Panc1 (cell line): ENCODE measurements around the gene MLLT3. TPM values are rescaled to one million over a fixed set of nuclear protein-coding genes. Genes with fewer than 3 reads are reported as not detected.

ENCODE experiments used
- ATAC-seq: fragments of 200-7000 bp; cut with Tn5 transposase; 2 replicates; pipeline ENCODE4 v1.9.1; 2020; ENCODE audit warnings: mild to moderate bottlenecking, moderate library complexity
- BruUV-seq: library from RNA; stranded (reverse); fragments of 400-500 nt; replicated peaks from 2 replicates; lab custom pipeline; 2021; lab: Mats Ljungman, UMichigan
- CTCF ChIA-PET: fragments of 300-600 bp; sonication (Branson Sonifier 250); formaldehyde crosslinking; loops from one replicate; lab custom pipeline; 2022; ENCODE audit warnings: antibody characterized with exemption; lab: Charles Lee
- POLR2A ChIA-PET: fragments of 300-600 bp; sonication (Branson Sonifier 250); formaldehyde crosslinking; loops from one replicate; lab custom pipeline; 2022; ENCODE audit warnings: antibody characterized with exemption; lab: Charles Lee
- DNase-seq: peaks from one replicate; pipeline ENCODE4 v3.0.0-alpha.2; 2010; ENCODE audit warnings: low read depth, low spot score
- H3K27ac ChIP-seq: 2 replicates; pipeline ENCODE4 v1.5.1; 2011; ENCODE audit warnings: mild to moderate bottlenecking, low read length, inconsistent platforms
- H3K27me3 ChIP-seq: fragments of 200-500 bp; sonication (Bioruptor generic); 2 replicates; pipeline ENCODE4 v1.6.0; 2014; ENCODE audit warnings: low read length, inconsistent platforms; ENCODE audit not compliant: control insufficient read depth, insufficient read depth
- H3K36me3 ChIP-seq: fragments of 200-500 bp; sonication (Bioruptor generic); 2 replicates; pipeline ENCODE4 v1.5.1; 2014; ENCODE audit warnings: inconsistent platforms, mild to moderate bottlenecking, low read length, moderate library complexity; ENCODE audit not compliant: control insufficient read depth, insufficient read depth
- H3K4me1 ChIP-seq: 2 replicates; pipeline ENCODE4 v1.5.1; 2011; ENCODE audit warnings: inconsistent platforms, mild to moderate bottlenecking, low read length, moderate library complexity; ENCODE audit not compliant: control insufficient read depth, insufficient read depth
- H3K4me3 ChIP-seq, 2 experiments: 2 replicates each; pipeline ENCODE4 v1.5.1; 2011 to 2012; ENCODE audit warnings: low read depth in 2 of 2, low read length in 2 of 2, mild to moderate bottlenecking in 2 of 2, inconsistent platforms in 1 of 2, moderate library complexity in 1 of 2
- H3K9me3 ChIP-seq: fragments of 200-500 bp; sonication (Bioruptor generic); 2 replicates; pipeline ENCODE4 v1.5.1; 2014; ENCODE audit warnings: low read depth, mild to moderate bottlenecking, inconsistent platforms, low read length, moderate library complexity; ENCODE audit not compliant: control insufficient read depth, insufficient read depth
- POLR2AphosphoS5 ChIP-seq: IDR thresholded peaks from 2 replicates; pipeline ENCODE4 v1.6.1; 2012; ENCODE audit warnings: mild to moderate bottlenecking, low read depth, low read length, moderate library complexity
- SIN3A ChIP-seq: IDR thresholded peaks from 2 replicates; pipeline ENCODE4 v1.6.1; 2012; ENCODE audit warnings: low read depth, mild to moderate bottlenecking, low read length, moderate library complexity, borderline replicate concordance; ENCODE audit not compliant: insufficient read depth
- TCF7L2 ChIP-seq: IDR thresholded peaks from 2 replicates; pipeline ENCODE4 v1.6.1; 2011; ENCODE audit warnings: mild to moderate bottlenecking, low read depth, low read length, inconsistent platforms
- in situ Hi-C: cut with HindIII; loops from 2 replicates; pipeline ENCODE4 v1.10.0; 2016; ENCODE audit warnings: low sequenced_read_pairs, low pct_unique_long_range_greater_than_20kb
- intact Hi-C: fragments of 100-400 bp; cut with micrococcal nuclease; formaldehyde crosslinking; loops from one replicate; pipeline ENCODE4 v1.10.0; 2022; ENCODE audit not compliant: unreplicated experiment
- total RNA-seq: library from RNA; stranded (reverse); gene quantifications from one replicate; pipeline ENCODE4 v1.2.1, GENCODE V29; 2021; ENCODE audit not compliant: unreplicated experiment
- TF ChIP-seq, protein P1 (sequence below), 2 experiments: IDR thresholded peaks; 2 replicates each; pipeline ENCODE4 v1.6.1; 2011 to 2012; ENCODE audit warnings: low read depth in 2 of 2, control low read depth in 1 of 2, low read length in 1 of 2, mild to moderate bottlenecking in 1 of 2, moderate library complexity in 1 of 2; ENCODE audit not compliant: insufficient read depth in 1 of 2
- TF ChIP-seq, protein P2 (sequence below): fragments of 450-650 bp; IDR thresholded peaks from 2 replicates; pipeline ENCODE4 v1.5.1; 2017; ENCODE audit warnings: mild to moderate bottlenecking

MLLT3 gene
- total RNA-seq, 1 experiment from 2014 or later, result 0.49 TPM

DNA sequence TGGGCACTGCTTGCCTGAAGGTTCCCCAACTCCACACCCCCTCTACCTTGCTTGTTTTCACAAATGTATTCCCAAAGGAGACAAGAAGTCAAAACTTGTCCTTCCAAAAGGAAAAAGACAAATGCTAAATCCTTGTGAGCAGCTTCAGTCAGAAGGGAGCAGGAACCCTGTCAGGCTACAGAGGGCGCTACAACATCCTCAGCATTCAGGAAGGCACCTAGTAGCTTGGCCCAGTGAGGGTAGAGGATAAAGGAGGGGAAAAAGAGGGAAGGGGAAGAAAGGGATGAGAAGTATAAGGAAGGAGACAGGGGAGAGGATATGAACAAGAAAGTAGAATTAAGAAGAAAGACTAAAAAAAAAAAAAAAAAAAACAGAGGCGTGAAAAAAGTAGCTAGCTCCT lies 97.5 kb downstream of the MLLT3 start:
- TF ChIP-seq TCF7L2 (no peak), SIN3A (no peak), POLR2AphosphoS5 (no peak)
- TF ChIP-seq, protein P1, sequence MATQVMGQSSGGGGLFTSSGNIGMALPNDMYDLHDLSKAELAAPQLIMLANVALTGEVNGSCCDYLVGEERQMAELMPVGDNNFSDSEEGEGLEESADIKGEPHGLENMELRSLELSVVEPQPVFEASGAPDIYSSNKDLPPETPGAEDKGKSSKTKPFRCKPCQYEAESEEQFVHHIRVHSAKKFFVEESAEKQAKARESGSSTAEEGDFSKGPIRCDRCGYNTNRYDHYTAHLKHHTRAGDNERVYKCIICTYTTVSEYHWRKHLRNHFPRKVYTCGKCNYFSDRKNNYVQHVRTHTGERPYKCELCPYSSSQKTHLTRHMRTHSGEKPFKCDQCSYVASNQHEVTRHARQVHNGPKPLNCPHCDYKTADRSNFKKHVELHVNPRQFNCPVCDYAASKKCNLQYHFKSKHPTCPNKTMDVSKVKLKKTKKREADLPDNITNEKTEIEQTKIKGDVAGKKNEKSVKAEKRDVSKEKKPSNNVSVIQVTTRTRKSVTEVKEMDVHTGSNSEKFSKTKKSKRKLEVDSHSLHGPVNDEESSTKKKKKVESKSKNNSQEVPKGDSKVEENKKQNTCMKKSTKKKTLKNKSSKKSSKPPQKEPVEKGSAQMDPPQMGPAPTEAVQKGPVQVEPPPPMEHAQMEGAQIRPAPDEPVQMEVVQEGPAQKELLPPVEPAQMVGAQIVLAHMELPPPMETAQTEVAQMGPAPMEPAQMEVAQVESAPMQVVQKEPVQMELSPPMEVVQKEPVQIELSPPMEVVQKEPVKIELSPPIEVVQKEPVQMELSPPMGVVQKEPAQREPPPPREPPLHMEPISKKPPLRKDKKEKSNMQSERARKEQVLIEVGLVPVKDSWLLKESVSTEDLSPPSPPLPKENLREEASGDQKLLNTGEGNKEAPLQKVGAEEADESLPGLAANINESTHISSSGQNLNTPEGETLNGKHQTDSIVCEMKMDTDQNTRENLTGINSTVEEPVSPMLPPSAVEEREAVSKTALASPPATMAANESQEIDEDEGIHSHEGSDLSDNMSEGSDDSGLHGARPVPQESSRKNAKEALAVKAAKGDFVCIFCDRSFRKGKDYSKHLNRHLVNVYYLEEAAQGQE (IDR thresholded peaks at IDR 0.05; ENCODE audit: insufficient read depth in 1 of 2, low read depth in 2 of 2, low read length in 1 of 2), result no peak
- TF ChIP-seq, protein P2, sequence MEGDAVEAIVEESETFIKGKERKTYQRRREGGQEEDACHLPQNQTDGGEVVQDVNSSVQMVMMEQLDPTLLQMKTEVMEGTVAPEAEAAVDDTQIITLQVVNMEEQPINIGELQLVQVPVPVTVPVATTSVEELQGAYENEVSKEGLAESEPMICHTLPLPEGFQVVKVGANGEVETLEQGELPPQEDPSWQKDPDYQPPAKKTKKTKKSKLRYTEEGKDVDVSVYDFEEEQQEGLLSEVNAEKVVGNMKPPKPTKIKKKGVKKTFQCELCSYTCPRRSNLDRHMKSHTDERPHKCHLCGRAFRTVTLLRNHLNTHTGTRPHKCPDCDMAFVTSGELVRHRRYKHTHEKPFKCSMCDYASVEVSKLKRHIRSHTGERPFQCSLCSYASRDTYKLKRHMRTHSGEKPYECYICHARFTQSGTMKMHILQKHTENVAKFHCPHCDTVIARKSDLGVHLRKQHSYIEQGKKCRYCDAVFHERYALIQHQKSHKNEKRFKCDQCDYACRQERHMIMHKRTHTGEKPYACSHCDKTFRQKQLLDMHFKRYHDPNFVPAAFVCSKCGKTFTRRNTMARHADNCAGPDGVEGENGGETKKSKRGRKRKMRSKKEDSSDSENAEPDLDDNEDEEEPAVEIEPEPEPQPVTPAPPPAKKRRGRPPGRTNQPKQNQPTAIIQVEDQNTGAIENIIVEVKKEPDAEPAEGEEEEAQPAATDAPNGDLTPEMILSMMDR, result no peak
- POLR2A ChIA-PET, result interaction anchor here (0.6 kb wide), 1 partner anchor 221 kb away, joined by 3 read pairs; no protein-coding TSS in a partner anchor
- no peaks in the 10 kb centered on the region for H3K36me3 ChIP-seq
- no peaks in the 10 kb centered on the region for H3K4me1 ChIP-seq
- intact Hi-C loops (no loop called here), in situ Hi-C loops (no loop called here)
- no peak overlapping the region for H3K4me3 ChIP-seq
- H3K27ac ChIP-seq, result no peak overlapping the region
- no peak for ATAC-seq
- H3K9me3 ChIP-seq, result no peaks in the 10 kb centered on the region
- CTCF ChIA-PET, result no interaction called here
- BruUV-seq, result no TSS peak
- H3K27me3 ChIP-seq, result no peaks in the 10 kb centered on the region
- no peak for DNase-seq

DNA sequence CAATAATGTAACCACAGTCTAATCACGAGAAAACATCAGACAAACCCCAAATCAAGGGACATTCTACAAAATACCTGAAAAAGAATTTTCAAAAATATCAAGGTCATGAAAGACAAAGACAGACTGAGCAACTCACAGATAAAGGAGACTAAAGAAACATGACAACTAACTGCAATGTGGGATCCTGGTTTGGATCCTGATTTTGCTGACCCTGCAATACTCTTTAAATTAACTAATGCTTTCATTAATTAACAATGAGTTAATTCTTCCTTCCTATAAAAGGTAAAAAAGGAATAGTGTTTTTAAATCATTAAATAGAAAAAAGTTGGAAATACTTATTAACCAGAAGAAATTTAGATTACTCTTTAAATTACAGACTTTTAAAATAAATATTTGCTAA lies 103.6 kb downstream of the MLLT3 start:
- no TSS peak for BruUV-seq
- CTCF ChIA-PET, result no interaction called here
- TF ChIP-seq, protein P2, result no peak
- TF ChIP-seq TCF7L2 (no peak), SIN3A (no peak), POLR2AphosphoS5 (no peak)
- TF ChIP-seq, protein P1 (IDR thresholded peaks at IDR 0.05; ENCODE audit: insufficient read depth in 1 of 2, low read depth in 2 of 2, low read length in 1 of 2), result no peak
- ATAC-seq, result no peak
- Histone ChIP-seq H3K4me3 (no peak overlapping the region), H3K27me3 (no peaks in the 10 kb centered on the region), H3K36me3 (no peaks in the 10 kb centered on the region), H3K27ac (no peak overlapping the region), H3K9me3 (no peaks in the 10 kb centered on the region), H3K4me1 (no peaks in the 10 kb centered on the region)
- POLR2A ChIA-PET, result no interaction called here
- in situ Hi-C loops (no loop called here), intact Hi-C loops (no loop called here)
- no peak for DNase-seq
